Activated T-helper 1 cell treated with anti-CD3 and anti-CD28 coated beads, Interleukin-12 subunit alpha, Interleukin-12 subunit beta, Interleukin-2, Interleukin-4 antibody, amounts not matched to agents 30 ng/mL and 10 ng/mL and 1 ng/mL, durations not matched to agents 14 hours and 24 hours and 36 hours (primary cell): ENCODE data around the gene PRKCQ. TPM values are rescaled to one million over a fixed set of nuclear protein-coding genes. Genes with fewer than 3 reads are reported as not detected.

Experiments
- DNase-seq: peaks from one replicate; pipeline ENCODE4 v3.0.0; 2021; ENCODE audit warnings: low spot score
- H3K27ac Mint-ChIP-seq: one replicate; pipeline ENCODE4 v1.8.0; 2021; ENCODE audit warnings: mild to moderate bottlenecking, mixed read lengths
- H3K27me3 Mint-ChIP-seq: one replicate; pipeline ENCODE4 v1.8.0; 2022; ENCODE audit warnings: mild to moderate bottlenecking, moderate library complexity, mixed read lengths; ENCODE audit not compliant: insufficient read depth
- H3K36me3 Mint-ChIP-seq: one replicate; pipeline ENCODE4 v1.8.0; 2021; ENCODE audit warnings: low read depth, mixed read lengths
- H3K4me1 Mint-ChIP-seq: one replicate; pipeline ENCODE4 v1.8.0; 2021; ENCODE audit warnings: low read depth, mixed read lengths
- H3K4me3 Mint-ChIP-seq: one replicate; pipeline ENCODE4 v1.8.0; 2021; ENCODE audit warnings: mild to moderate bottlenecking, moderate library complexity, mixed read lengths
- H3K9me3 Mint-ChIP-seq: one replicate; pipeline ENCODE4 v1.8.0; 2021; ENCODE audit warnings: mixed read lengths
- intact Hi-C: fragments of 100-400 bp; cut with micrococcal nuclease; formaldehyde crosslinking; loops from one replicate; pipeline ENCODE4 v1.15.1; 2024
- total RNA-seq: library from RNA; stranded (reverse); gene quantifications from 2 replicates; pipeline ENCODE4 v1.2.3, GENCODE V29; 2022

The PRKCQ gene
- total RNA-seq, 1 donor from 2014 or later, result 45.9 TPM

GRCh38 chr10:6561552-6561951, 18.5 kb downstream of the PRKCQ start:
- Mint-ChIP-seq H3K27ac (peak overlapping the region; percentile 81), H3K4me1 (peaks cover 84% of the 10 kb centered on the region), H3K9me3 (no peaks in the 10 kb centered on the region), H3K27me3 (no peaks in the 10 kb centered on the region), H3K4me3 (peak overlapping the region; percentile 58), H3K36me3 (peaks cover 33% of the 10 kb centered on the region)
- intact Hi-C loops, result no loop called here
- DNase-seq, result no peak

GRCh38 chr10:6558759-6559461, 21.2 kb downstream of the PRKCQ start:
- H3K4me1 Mint-ChIP-seq, result peaks cover 89% of the 10 kb centered on the region
- no peak for DNase-seq
- H3K27ac Mint-ChIP-seq, result peak overlapping the region; percentile 63
- no peaks in the 10 kb centered on the region for H3K9me3 Mint-ChIP-seq
- intact Hi-C loops, result loop anchor here (1.0 kb wide), 2 partner anchors 16 to 21 kb away; partner anchors contain the start of gene PRKCQ
- no peaks in the 10 kb centered on the region for H3K27me3 Mint-ChIP-seq
- peak overlapping the region; percentile 68 for H3K4me3 Mint-ChIP-seq
- H3K36me3 Mint-ChIP-seq, result peaks cover 49% of the 10 kb centered on the region

GRCh38 chr10:6558272-6558671, 21.8 kb downstream of the PRKCQ start:
- DNase-seq, result no peak
- intact Hi-C loops, result loop anchor here (1.0 kb wide), 2 partner anchors 15 to 22 kb away; partner anchors contain the start of gene PRKCQ
- Mint-ChIP-seq H3K4me1 (peaks cover 89% of the 10 kb centered on the region), H3K36me3 (peaks cover 53% of the 10 kb centered on the region), H3K27ac (peak overlapping the region; percentile 63), H3K9me3 (no peaks in the 10 kb centered on the region), H3K27me3 (no peaks in the 10 kb centered on the region), H3K4me3 (peak overlapping the region; percentile 68)

- no peak for DNase-seq
- H3K27me3 Mint-ChIP-seq, result no peaks in the 10 kb centered on the region
- H3K27ac Mint-ChIP-seq, result no peak overlapping the region
- intact Hi-C loops, result no loop called here
- peaks cover 56% of the 10 kb centered on the region for H3K36me3 Mint-ChIP-seq
- peaks cover 7% of the 10 kb centered on the region for H3K9me3 Mint-ChIP-seq
- no peak overlapping the region for H3K4me3 Mint-ChIP-seq
- H3K4me1 Mint-ChIP-seq, result peaks cover 68% of the 10 kb centered on the region
Observed at GRCh38 chr10:6553937-6554336, 26.1 kb downstream of the PRKCQ start.

GRCh38 chr10:6543431-6544005, 36.6 kb downstream of the PRKCQ start:
- Mint-ChIP-seq H3K27me3 (no peaks in the 10 kb centered on the region), H3K36me3 (peaks cover 14% of the 10 kb centered on the region), H3K4me3 (peak overlapping the region; percentile 86), H3K9me3 (no peaks in the 10 kb centered on the region), H3K4me1 (peaks cover 72% of the 10 kb centered on the region), H3K27ac (peak overlapping the region; percentile 99)
- intact Hi-C loops, result loop anchor here (1.0 to 2.0 kb wide), 14 partner anchors 13 to 399 kb away; partner anchors contain the start of gene PRKCQ
- peak; percentile 67 for DNase-seq

- Mint-ChIP-seq H3K4me3 (peak overlapping the region; percentile 86), H3K27ac (peak overlapping the region; percentile 99), H3K36me3 (peaks cover 16% of the 10 kb centered on the region), H3K9me3 (no peaks in the 10 kb centered on the region), H3K4me1 (peaks cover 74% of the 10 kb centered on the region), H3K27me3 (no peaks in the 10 kb centered on the region)
- intact Hi-C loops, result loop anchor here (1.0 to 2.0 kb wide), 13 partner anchors 13 to 398 kb away; partner anchors contain the start of gene PRKCQ
- peak; percentile 64 for DNase-seq
Observed at GRCh38 chr10:6542999-6543430, 37.1 kb downstream of the PRKCQ start.

GRCh38 chr10:6539833-6540232, 40.2 kb downstream of the PRKCQ start:
- Mint-ChIP-seq H3K9me3 (no peaks in the 10 kb centered on the region), H3K36me3 (peaks cover 25% of the 10 kb centered on the region), H3K27ac (peak overlapping the region; percentile 7), H3K4me3 (no peak overlapping the region), H3K4me1 (peaks cover 85% of the 10 kb centered on the region), H3K27me3 (no peaks in the 10 kb centered on the region)
- intact Hi-C loops, result no loop called here
- no peak for DNase-seq

- Mint-ChIP-seq H3K27ac (no peak overlapping the region), H3K27me3 (no peaks in the 10 kb centered on the region), H3K4me1 (peaks cover 69% of the 10 kb centered on the region), H3K4me3 (no peak overlapping the region), H3K36me3 (peaks cover 25% of the 10 kb centered on the region), H3K9me3 (no peaks in the 10 kb centered on the region)
- intact Hi-C loops, result no loop called here
- DNase-seq, result no peak
Observed at GRCh38 chr10:6537770-6538169, 42.3 kb downstream of the PRKCQ start.

- H3K4me3 Mint-ChIP-seq, result no peak overlapping the region
Observed at GRCh38 chr10:6536102-6536501, 44.0 kb downstream of the PRKCQ start.

GRCh38 chr10:6535156-6535764, 44.8 kb downstream of the PRKCQ start:
- Mint-ChIP-seq H3K4me1 (peaks cover 68% of the 10 kb centered on the region), H3K9me3 (no peaks in the 10 kb centered on the region), H3K27ac (no peak overlapping the region), H3K36me3 (peaks cover 30% of the 10 kb centered on the region), H3K4me3 (no peak overlapping the region), H3K27me3 (no peaks in the 10 kb centered on the region)
- DNase-seq, result no peak
- intact Hi-C loops, result no loop called here

More at GRCh38 chr10:6536102-6536501, 44.0 kb downstream of the PRKCQ start:
- no peaks in the 10 kb centered on the region for H3K9me3 Mint-ChIP-seq
- H3K27ac Mint-ChIP-seq, result peak overlapping the region; percentile 50
- intact Hi-C loops, result no loop called here
- H3K4me1 Mint-ChIP-seq, result peaks cover 68% of the 10 kb centered on the region
- no peaks in the 10 kb centered on the region for H3K27me3 Mint-ChIP-seq
- peaks cover 29% of the 10 kb centered on the region for H3K36me3 Mint-ChIP-seq
- no peak for DNase-seq

- intact Hi-C loops, result no loop called here
- H3K27me3 Mint-ChIP-seq, result no peaks in the 10 kb centered on the region
- peak overlapping the region; percentile 28 for H3K27ac Mint-ChIP-seq
- DNase-seq, result no peak
- H3K36me3 Mint-ChIP-seq, result peaks cover 34% of the 10 kb centered on the region
- peaks cover 3% of the 10 kb centered on the region for H3K9me3 Mint-ChIP-seq
- no peak overlapping the region for H3K4me3 Mint-ChIP-seq
- peaks cover 75% of the 10 kb centered on the region for H3K4me1 Mint-ChIP-seq
Observed at GRCh38 chr10:6532321-6532720, 47.8 kb downstream of the PRKCQ start.

- DNase-seq, result no peak
- Mint-ChIP-seq H3K4me3 (peak overlapping the region; percentile 51), H3K27me3 (no peaks in the 10 kb centered on the region), H3K36me3 (peaks cover 38% of the 10 kb centered on the region), H3K9me3 (peaks cover 3% of the 10 kb centered on the region), H3K27ac (peak overlapping the region; percentile 99), H3K4me1 (peaks cover 75% of the 10 kb centered on the region)
- intact Hi-C loops, result loop anchor here (1.0 kb wide), 7 partner anchors 12 to 57 kb away; no protein-coding TSS in a partner anchor
Observed at GRCh38 chr10:6530966-6531365, 49.1 kb downstream of the PRKCQ start.
